ENCODE data around the gene RNU5B-1.

RNU5B-1 gene

DNA sequence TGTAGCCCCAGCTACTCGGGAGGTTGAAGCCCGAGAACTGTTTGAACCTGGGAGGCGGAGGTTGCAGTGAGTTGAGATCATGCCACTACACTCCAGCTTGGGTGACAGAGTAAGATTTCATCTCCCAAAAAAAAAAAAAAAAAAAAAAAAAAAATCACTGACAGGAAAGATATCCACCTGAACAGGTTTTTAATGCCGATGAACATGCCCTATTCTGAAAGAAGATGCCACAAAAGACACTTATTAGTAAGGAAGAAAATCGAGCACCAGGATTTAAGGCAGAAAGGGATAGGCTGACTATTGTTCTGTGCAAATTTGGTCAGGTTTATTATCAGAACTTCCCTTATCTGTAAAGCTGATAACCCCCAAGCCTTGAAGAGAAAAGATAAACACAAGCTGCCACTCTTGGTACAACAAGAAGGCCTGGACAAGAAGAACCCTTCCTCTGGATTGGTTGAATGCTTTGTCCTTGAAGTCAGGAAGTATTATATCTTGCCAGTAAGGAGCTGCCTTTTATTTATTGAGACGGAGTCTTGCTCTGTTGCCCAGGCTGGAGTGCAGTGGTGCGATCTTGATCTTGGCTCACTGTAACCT, 15.1 kb upstream of the RNU5B-1 start:
- no peak for DNase-seq (ENCODE audit: low read depth in 2 of 2)

- no peak for DNase-seq (ENCODE audit: low read depth in 2 of 2)
These were observed 14.2 kb upstream of the RNU5B-1 start for GRCh38 chr15:65290228-65290627.

GRCh38 chr15:65292938-65293518, 11.4 kb upstream of the RNU5B-1 start:
- no peak for DNase-seq (ENCODE audit: low read depth in 2 of 2)

DNA sequence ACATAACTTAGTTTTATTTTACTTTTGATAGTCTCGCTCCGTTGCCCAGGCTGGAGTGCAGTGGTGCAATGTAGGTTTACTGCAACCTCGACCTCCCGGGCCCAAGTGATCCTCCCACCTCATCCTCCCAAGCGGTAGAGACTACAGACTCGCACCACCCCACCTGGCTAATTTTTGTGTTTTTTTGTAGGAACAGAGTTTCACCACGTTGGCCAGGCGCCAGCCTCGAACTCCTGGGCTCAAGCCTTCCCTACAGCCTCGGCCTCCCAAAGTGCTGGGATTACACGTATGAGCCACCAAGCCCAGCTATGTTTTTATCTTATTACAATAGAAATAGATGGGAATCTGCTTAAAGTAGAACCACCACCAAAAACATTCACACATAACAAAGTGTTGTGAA, 5.7 kb upstream of the RNU5B-1 start:
- DNase-seq (ENCODE audit: low read depth in 2 of 2), result no peak

GRCh38 chr15:65300924-65301441, 3.5 kb upstream of the RNU5B-1 start:
- no peak for DNase-seq (ENCODE audit: low read depth in 2 of 2)

DNA sequence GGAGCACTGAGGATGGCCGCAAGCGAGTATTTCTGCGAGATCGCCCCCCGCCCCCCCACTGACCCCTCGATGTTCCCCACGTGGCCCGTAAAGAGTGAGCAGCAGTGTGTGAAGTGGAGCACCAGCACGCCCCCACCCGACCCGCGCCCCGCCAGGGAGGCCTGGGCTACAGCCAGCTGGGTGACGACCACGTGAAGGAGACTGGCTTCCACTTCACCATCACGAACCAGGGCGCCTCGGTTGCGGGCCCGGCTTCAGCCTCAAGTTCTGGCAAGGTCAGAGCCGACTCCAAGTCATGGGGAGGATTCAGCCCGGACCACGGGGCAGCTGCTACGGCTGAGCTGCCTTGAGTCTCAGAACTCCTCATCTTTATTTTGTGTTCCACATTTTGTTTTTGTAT, 2.4 kb upstream of the RNU5B-1 start:
- no peak for DNase-seq (ENCODE audit: low read depth in 2 of 2)

DNA sequence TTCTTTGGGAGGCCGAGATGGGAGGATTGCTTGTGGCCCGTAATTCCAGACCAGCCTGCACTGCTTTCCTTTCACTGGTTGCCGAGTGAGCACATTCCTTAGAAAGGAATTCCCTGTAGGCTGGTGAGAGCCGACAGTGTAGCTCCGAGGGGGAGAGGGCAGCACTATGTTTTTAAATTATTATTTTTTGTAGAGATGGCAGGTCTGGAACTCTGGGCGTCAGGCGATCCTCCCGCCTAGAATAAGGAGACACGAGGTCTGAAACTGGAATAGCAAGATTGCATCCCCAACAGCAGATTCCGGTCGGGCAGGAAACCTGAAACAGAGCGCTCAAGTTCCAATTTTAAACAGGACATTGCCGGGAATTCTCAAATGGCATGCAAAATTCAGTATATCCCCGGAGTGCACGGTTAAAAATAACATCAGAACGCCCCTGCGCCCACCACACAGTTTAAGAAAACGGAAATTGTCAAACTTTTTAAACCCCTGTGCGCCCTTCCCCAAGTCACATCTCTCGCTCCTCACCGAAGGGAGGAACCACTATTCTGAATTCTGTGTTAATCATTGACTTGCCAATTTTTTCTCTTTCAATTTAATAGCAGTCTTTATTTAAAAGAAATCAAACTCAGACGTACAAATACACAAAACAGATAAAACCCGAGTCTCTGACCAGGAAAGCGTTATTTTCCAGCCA, 643 bp upstream of the RNU5B-1 start:
- no peak for DNase-seq (ENCODE audit: low read depth in 2 of 2)

- DNase-seq (ENCODE audit: low read depth in 2 of 2), result no peak
These were observed 777 bp downstream of the RNU5B-1 start for GRCh38 chr15:65305150-65305758.

DNA sequence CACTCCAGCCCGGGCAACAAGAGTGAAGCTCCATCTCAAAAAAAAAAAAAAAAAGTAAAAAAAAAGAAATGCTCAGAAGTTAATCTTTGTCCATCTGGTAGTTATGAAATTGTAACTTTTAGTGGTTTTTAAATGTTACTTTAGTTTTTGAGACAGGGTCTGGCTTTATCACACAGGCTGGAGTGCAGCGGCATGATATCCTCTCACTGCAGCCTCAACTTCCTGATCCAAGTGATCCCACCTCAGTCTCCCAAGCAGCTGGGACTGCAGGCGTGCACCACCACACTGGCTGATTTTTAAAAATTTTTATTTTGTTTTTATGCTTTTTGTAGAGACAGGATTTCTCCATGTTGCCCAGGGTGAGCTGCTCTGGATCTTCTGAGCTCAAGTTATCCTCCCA, 1.3 kb downstream of the RNU5B-1 start:
- no peak for DNase-seq (ENCODE audit: low read depth in 2 of 2)

GRCh38 chr15:65306551-65306950, 2.1 kb downstream of the RNU5B-1 start:
- no peak for DNase-seq (ENCODE audit: low read depth in 2 of 2)

- DNase-seq (ENCODE audit: low read depth in 2 of 2), result no peak
These were observed 3.5 kb downstream of the RNU5B-1 start for GRCh38 chr15:65307978-65308377.

GRCh38 chr15:65309882-65310418, 5.5 kb downstream of the RNU5B-1 start:
- DNase-seq (ENCODE audit: low read depth in 2 of 2), result no peak

GRCh38 chr15:65310431-65311137, 6.1 kb downstream of the RNU5B-1 start:
- no peak for DNase-seq (ENCODE audit: low read depth in 2 of 2)

DNA sequence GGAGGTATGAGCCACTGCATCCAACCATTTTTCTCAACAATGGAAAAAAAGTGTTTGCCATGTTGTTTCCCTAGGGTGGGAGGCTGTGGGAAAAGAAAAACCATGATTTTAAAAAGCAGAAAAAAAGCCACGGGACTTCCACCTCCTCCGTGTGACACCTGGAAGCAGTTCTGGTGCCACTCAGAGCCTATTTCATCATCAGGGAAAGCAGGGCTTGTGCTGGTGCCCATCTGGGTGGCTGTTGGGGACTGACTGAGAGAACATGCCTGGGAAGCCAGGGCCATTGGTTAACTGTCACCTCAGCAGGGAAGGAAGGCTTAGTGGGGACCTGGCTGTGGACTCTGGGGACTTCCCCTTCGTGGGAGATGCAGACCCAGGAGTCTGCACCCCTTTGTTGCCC, 7.3 kb downstream of the RNU5B-1 start:
- no peak for DNase-seq (ENCODE audit: low read depth in 2 of 2)

DNA sequence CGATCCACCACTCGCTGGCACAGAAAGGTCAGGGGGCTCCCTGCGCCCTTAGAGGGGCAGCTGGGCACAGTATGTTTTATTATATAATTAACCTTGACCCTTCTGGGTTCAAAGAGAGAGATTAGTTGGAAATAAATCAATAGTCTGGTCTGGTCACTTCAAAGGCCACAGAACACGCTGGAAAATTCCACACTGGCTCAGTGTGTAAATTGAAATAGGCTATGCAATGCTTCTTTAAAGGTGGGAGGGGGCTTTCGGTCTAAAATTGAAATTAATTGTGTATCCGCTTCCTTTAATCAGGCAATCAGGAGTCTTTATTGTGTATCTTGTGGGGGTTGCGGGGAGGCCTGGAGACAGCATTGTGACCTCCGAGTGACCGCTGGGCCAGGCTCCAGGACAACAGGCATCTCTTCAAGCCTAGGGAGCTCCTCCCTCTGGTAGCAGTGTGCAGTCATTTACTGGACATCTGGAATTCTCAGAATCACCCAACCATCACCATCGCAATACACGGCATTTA, 8.0 kb downstream of the RNU5B-1 start:
- DNase-seq (ENCODE audit: low read depth in 2 of 2), result no peak

GRCh38 chr15:65318870-65319356, 14.4 kb downstream of the RNU5B-1 start:
- peak; percentile 61 to 62 for DNase-seq (ENCODE audit: low read depth in 2 of 2)

- DNase-seq (ENCODE audit: low read depth in 2 of 2), result no peak
These were observed 18.6 kb downstream of the RNU5B-1 start for GRCh38 chr15:65323071-65323511.

DNA sequence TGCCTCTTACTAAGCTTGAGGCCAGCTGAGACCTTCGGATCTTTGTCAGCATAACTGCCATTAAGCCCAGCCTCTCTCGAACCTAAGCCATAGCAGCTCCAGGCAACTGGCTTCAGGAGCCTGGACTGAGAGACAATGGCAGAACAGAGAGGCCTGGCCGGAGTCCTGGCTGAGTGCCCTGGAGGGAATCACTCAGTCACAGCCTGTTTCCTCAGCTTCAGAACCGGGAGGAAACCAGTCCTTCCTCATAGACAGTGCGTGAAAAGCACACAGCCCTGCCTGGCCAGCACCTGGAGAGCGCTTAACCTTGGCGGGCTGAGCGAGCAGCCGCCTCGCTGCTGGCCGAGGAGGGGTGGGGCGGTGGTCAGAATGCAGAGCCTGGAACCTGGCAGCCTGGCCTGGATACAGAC, 21.6 kb downstream of the RNU5B-1 start:
- DNase-seq (ENCODE audit: low read depth in 2 of 2), result no peak

- DNase-seq (ENCODE audit: low read depth in 2 of 2), result no peak
These were observed 22.3 kb downstream of the RNU5B-1 start for GRCh38 chr15:65326818-65327217.

GRCh38 chr15:65327651-65328393, 23.3 kb downstream of the RNU5B-1 start:
- DNase-seq (ENCODE audit: low read depth in 2 of 2), result no peak
